CD4-positive, alpha-beta T cell treated with Interleukin-2 at 100 ng/mL for 4 hours (primary cell): Measurements from ENCODE around the gene FASLG.
"Not testable (repeated sequence)": the region's sequence is repeated elsewhere in the genome, so short reads cannot be mapped to it uniquely, and the experiment has no call there.

Experiments used
- DNase-seq: peaks from one replicate; pipeline ENCODE4 v3.0.0-alpha.2; 2020; ENCODE audit warnings: low spot score

FASLG gene

DNA sequence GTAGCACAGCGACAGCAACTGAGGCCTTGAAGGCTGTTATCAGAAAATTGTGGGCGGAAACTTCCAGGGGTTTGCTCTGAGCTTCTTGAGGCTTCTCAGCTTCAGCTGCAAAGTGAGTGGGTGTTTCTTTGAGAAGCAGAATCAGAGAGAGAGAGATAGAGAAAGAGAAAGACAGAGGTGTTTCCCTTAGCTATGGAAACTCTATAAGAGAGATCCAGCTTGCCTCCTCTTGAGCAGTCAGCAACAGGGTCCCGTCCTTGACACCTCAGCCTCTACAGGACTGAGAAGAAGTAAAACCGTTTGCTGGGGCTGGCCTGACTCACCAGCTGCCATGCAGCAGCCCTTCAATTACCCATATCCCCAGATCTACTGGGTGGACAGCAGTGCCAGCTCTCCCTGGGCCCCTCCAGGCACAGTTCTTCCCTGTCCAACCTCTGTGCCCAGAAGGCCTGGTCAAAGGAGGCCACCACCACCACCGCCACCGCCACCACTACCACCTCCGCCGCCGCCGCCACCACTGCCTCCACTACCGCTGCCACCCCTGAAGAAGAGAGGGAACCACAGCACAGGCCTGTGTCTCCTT, at the start of gene FASLG:
Gene FASLG, plus strand, starts transcription at position 233 of the 583 bp plus-strand sequence. Its CDS starts 99 bp downstream, at position 332.
- peak; percentile 65 for DNase-seq

DNA sequence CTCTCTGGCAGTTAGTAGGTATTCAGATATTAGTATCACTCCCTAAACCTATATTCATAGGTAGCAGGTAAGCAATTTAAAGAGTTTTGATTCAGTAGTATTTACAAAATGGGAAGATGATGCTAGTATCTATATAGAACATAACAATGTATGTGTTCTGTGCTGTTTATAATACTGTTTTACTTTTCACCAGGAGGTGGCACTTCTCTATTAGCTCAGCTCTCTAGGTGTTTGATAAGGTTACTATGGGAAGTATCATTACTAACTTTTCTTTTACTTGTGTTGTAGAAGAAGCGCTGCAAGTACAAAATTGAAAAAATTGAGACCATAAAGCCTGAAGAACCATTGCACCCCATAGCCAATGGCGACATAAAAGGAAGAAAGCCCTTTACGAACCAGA, 49.4 kb upstream of the FASLG start:
- peak; percentile 59 for DNase-seq

DNA sequence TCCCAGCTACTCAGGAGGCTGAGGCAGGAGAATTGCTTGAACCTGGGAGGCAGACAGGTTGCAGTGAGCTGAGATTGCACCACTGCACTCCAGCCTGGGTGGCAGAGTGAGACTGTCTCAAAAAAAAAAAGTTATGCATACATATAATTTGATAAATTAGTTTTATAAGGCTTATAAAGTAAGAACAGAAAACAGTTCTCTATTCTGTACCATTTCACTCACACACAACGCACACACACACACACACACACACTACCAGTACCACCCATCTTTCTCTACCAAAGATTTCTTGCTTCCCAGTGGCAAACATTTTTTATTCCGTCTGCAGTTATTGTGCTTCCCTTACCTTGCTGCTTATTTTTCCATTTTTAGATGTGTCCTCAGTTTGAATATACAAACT, 46.4 kb upstream of the FASLG start:
- DNase-seq, result no peak

GRCh38 chr1:172613294-172613693, 45.6 kb upstream of the FASLG start:
- no peak for DNase-seq

DNA sequence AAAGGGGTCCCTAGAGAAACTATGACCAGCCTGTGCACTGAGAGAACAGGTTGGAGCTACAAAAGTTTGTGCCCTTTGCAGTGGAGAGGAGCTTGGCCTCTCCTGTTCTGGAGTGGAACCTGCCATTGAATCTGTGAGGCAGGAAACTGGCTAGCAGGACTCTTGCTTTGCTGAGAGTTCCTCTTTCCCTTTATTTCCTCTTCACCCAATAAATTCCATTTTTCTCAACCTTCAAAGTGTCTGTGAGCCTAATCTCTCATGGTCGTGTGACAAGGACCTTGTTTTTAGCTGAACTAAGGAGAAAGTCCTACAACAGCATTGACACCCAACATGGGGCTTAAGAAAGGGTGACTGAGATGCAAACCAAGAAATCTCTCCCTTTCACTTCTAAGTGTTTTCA, 42.7 kb upstream of the FASLG start:
- no peak for DNase-seq

DNA sequence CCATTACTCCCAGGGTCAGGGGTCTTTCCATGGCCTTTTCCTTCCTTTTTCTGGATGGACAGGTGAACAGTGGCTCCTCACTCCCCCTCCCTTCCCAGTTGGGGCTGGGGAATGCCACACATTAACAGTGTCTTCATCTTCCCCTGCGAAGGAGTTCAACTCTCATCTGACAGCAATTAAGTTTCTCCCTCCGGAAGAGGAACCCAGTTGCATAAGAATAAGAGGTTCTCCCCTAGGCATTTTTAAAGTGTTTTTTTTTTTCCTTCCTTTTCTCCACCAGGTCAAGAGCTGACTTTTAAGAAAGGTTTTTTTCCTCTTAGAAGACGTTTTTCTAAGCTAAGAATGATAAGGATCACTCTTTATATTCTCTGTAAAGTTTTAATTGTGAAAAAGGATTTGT, 42.3 kb upstream of the FASLG start:
- no peak for DNase-seq

- DNase-seq, result not testable (repeated sequence)
Measured at GRCh38 chr1:172620603-172621002, 38.3 kb upstream of the FASLG start.

- DNase-seq, result no peak
Measured at GRCh38 chr1:172622541-172622940, 36.4 kb upstream of the FASLG start.

GRCh38 chr1:172623748-172624147, 35.2 kb upstream of the FASLG start:
- DNase-seq, result no peak

DNA sequence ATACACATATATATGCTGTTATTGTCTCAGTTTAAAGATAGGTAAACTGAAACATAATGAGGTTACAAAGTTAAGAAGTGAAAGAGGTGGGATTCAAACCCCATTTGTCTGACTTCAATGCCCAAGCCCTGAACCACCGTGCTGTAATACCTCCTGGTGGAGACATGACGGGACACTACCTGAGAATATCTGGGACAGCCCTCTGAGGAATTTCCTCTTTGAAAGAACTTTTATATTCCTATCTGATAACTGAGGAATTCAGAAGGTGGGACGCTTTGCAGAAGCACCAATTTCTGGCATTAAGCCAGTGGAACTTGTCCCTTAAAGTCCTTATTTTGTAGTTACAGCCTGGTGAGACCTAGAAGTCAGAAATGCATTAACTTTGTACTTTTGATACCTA, 32.1 kb upstream of the FASLG start:
- no peak for DNase-seq

DNA sequence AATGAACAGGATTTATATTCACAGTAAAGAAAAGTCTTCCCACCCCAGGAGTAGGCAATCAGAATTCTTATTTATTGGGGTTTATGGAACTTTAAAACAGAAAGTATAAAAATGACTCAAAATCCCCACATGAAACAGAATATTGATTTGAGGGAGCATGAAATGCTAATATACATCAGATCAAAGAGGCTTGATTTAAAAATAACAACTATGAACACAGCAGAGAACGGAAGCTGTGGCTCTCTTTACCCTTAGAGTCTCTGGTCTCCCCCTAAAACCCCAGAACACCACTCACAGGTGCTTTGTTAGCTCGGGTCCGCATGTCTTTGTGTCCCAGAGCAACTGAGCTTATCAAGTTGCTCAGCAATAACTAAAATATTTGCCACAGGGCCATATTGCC, 31.2 kb upstream of the FASLG start:
- peak; percentile 45 for DNase-seq

DNA sequence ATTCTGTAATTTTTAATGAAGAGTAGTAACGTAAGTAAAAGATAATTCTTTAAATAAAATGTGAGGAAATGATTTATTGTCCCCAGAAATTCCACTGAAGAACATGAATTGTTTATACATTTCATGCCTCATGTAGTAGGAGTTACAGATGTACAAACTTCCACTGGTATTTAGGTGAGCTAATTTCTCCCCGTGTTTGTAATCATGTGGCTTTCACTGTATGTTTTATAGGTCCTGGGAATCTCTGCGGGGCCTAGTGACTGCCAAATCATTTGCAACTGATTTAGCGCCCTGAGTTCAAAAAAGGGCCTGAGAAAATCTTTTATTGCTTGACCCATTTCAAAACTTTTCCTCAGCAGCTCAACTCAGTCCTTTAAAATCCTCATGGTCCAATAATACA, 30.5 kb upstream of the FASLG start:
- no peak for DNase-seq

DNA sequence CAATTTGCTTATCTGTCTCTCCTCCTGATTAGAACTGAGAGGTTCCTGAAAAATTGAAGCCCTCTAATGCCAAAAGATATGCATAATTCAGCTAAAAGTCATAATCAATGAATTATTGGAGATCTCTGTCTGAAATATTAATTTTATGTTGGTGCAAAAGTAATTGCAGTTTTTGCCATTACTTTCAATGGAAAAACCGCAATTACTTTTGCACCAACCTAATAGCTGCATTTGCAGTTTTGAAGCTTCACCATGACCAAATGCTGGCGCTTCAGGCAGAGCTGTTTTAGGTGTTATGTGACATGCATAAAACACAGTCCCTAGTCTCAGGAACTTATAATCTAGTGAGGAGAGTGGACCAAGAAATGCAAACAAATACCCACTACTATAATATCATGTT, 29.7 kb upstream of the FASLG start:
- DNase-seq, result no peak

- no peak for DNase-seq
Measured at GRCh38 chr1:172629638-172630037, 29.3 kb upstream of the FASLG start.

DNA sequence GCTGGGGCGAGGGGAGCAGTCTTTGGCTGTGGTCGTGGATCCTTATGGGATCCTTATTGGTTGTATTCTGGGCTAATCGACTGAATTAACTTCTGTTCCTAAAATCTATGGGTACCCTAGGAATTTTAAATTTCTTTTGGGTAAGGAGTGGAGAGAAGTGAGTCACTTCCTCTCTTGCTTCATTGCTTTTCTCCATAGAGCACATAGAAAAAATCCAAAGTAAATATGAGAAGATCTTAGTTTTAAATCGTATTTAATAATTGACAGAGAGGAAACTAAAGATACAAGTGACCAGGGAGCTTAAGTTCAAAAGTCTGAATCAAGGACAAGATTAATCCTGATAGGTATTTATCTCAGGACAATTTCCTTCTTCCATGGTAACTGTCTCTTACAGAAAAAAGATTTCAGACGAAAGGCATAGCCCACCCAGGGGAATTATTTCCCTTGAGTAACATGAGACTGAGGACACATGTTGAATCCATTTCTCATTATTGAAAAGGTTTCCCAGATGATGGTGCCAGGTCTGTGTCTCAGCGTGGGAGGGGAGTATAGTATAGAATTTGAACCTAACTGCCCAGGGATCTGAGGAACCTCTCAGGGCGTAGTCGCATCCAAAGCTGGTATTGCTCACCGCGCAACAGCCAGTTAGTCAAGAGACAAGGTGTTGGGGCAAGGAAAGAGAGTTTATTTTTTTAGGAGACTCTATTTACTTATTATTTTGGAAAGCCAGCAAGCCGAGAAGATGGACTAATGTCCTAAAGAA, 28.7 kb upstream of the FASLG start:
- no peak for DNase-seq

- no peak for DNase-seq
Measured at GRCh38 chr1:172630868-172631267, 28.0 kb upstream of the FASLG start.

DNA sequence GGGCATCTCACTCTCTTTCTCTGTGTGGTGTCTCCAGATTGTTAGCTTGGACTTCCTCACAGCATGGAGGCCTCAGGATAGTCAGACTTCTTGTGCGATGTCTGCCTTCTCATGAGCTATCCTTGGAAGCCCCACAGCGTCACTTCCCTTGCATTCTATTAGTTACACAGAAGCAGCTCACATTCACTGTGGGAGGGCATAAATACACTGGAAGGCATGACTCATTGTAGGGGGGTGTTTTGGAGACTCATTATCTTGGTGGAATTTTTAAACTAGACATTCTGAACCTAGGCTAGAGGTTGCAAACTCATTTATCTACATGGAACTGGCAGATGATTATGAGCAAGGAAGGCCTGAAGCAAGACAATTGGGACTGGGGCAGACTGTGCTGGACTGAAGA, 21.4 kb upstream of the FASLG start:
- no peak for DNase-seq

- DNase-seq, result no peak
Measured at GRCh38 chr1:172638249-172638648, 20.7 kb upstream of the FASLG start.

DNA sequence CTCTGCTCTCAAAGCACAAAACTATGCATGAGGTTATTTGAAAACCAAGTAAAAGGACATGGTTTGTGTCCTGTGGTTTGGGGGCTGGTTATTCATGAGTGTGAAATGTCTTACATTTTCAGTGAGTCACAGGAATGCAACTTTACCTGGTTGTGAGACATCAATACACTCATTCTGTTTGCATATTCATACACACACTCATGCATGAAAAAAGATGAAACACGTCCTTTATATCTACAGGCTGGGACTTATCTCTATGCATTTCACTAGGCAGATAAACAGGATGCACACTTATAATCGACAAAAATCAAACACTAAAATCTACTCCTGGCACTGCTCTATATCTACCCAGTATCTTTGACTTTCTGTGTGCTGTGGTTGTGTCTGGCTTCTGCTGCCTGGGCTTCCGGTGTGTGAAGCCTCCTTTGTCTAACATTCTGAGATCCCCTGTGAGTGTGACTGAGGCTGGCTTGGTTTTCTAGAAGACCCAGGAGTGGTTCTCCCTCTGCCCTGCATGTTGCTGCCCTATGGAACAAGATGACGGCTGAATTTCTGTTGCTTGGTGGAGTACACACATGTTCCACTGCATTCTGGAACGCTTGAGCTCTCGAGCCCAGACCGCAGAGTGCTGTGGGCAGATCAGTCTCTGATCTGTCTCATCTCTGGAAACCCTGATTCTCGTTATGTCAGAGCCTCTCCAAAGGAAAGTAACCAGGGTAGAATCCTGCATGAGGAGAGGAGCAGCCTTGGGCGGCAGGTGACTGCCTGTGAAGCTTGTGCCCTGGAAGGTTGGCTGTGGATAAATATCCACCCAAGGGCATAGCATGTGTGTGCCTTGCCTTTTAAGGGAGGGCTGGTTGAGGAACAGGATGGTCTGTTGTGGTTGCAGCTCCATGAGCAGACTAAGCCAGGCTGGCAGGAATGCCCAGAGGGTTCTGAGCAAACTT, 19.7 kb upstream of the FASLG start:
- peak; percentile 81 for DNase-seq

DNA sequence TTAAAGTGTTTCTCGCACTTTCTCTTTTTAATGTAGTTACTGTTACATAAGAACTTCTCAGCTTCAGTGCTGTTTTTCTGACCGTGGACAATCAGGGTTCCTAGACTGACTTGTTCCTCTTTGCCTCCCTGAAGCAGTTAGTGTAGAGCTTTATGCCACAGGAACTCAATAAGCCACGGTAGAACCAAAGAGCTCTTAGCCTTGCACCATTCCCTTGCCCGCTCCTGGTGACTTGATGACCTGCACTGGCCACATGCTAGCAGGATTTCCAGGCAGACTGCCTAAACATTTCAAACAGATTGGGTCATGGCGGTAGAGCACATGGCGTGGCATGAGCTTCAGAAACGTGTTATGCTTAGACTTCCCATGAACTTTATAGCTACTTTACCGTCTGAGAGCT, 18.8 kb upstream of the FASLG start:
- DNase-seq, result no peak

DNA sequence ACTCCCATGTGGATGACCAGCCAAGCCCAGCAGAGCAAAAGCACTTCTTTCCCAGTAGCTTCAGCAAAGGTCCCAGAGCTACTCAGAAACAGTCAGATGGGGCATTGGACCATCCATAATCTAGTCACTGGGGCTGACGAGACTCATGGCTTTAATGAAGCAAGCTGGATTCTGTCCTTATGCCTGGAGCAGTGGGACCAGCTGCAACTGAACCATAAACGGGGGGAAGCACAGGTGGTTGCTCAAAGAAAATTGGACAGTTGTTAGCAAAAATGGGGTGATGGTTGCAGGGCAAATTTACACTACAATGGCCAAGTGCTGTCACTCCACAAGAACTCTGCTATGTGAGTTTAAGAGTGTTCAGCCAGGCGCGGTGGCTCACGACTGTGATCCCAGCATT, 17.4 kb upstream of the FASLG start:
- DNase-seq, result no peak

GRCh38 chr1:172642970-172643369, 15.9 kb upstream of the FASLG start:
- no peak for DNase-seq

- no peak for DNase-seq
Measured at GRCh38 chr1:172646653-172647052, 12.2 kb upstream of the FASLG start.
